ENCODE data around the gene BCKDHA.

- TF ChIP-seq POLR2A (IDR thresholded peaks at IDR 0.05): no peak
- no peak for TF ChIP-seq CTCF (IDR thresholded peaks at IDR 0.05 in 4 of 5, conservative IDR thresholded peaks at IDR 0.05 in 1 of 5)
These were observed 15.3 kb downstream of the BCKDHA start for GRCh38 chr19:41412953-41413352.

Measured in gastrocnemius medialis (tissue), 4 donors.